ENCODE data around the gene SLC25A25. TPM values are rescaled to one million over a fixed set of nuclear protein-coding genes. Genes with fewer than 3 reads are reported as not detected.

Gene SLC25A25
- total RNA-seq = 29.4 and 34.2 TPM in 2 replicates

GRCh38 chr9:128067645-128068385, at the start of gene SLC25A25:
SLC25A25 (plus strand) TSS chr9:128068232; CDS start chr9:128068320, 88 bp downstream.

DNA sequence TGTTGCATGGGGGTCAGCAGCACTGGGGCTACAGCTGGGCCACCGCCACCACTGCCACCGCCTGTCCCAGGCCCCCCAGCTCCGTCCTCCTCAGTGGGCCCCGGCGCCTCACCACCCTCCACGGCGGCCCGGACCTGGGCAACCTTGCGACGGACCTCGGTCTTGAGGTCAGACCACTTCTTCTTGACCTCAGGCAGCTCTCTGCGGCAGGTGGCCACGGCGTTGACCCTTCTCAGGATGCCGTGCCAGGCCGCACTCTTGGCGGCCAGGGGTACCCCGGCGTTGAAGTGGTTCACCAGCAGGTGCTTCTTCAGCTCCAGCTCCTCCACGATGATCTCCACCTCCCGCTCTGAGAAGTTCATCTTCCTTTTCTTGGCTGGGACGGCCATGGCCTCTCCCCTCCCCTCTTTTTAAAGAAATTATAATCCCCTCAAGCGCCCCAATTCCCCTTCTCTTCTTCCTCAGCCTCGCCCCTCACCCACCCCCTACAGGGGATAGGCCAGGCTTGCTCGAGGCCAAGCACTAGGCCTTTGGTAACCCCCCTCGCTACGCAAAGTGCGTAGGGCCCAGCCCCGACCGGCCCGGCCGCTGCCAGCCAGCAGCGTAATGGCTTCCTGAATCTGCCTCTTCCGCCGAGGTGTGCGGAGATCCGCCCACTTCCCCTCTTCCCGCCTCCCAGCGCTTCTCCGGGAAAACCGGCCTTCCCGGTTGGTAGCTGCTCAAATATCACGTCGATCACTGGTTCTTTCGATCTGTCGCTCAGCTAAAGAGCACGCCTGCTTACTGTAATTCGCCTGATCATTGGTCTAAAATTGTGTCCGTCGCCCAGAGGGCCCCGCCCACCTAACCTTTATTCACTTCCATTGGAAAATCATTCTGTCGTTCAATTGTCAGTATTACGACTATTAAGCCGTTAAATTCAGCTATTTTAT, 1.1 kb upstream of the SLC25A25 start, which contains the start of gene NAIF1:
NAIF1 (minus strand) TSS at position 608 of the 932 bp plus-strand sequence; CDS start at position 389, 219 bp downstream.

GRCh38 chr9:128127568-128127989, 59.5 kb downstream of the SLC25A25 start, which contains the start of gene PTGES2:
PTGES2 (minus strand) TSS chr9:128127729; CDS start chr9:128127717, 12 bp downstream.

GRCh38 chr9:128149001-128149701, 81.1 kb downstream of the SLC25A25 start, which contains the start of gene LCN2:
LCN2 (plus strand) TSS chr9:128149453; CDS start chr9:128149526, 73 bp downstream.

Other genes starting within 250 kb of the SLC25A25 start
- gene ENG, start 213.6 kb upstream of the SLC25A25 start, total RNA-seq = 0.34 and 2.3 TPM in 2 replicates
- gene AK1, start 190.6 kb upstream of the SLC25A25 start, total RNA-seq = 20.5 and 33.5 TPM in 2 replicates
- 14.0 and 21.5 TPM in 2 replicates for gene ST6GALNAC6, start 168.6 kb upstream of the SLC25A25 start, total RNA-seq
- gene ST6GALNAC4, start 151.2 kb upstream of the SLC25A25 start, total RNA-seq = 25.3 and 42.9 TPM in 2 replicates
- gene PIP5KL1, start 137.5 kb upstream of the SLC25A25 start, total RNA-seq = 4.1 and 4.3 TPM in 2 replicates
- gene DPM2, start 130.4 kb upstream of the SLC25A25 start, total RNA-seq = 13.7 and 16.2 TPM in 2 replicates
- 9.9 and 93.0 TPM in 2 replicates for gene EEIG1, start 87.2 kb upstream of the SLC25A25 start, total RNA-seq
- gene NAIF1, start 912 bp upstream of the SLC25A25 start, total RNA-seq = 12.5 and 14.0 TPM in 2 replicates
- gene PTGES2, start 59.5 kb downstream of the SLC25A25 start, total RNA-seq = 88.5 and 116 TPM in 2 replicates
- 49.6 and 128 TPM in 2 replicates for gene LCN2, start 81.2 kb downstream of the SLC25A25 start, total RNA-seq
- gene BBLN, start 92.0 kb downstream of the SLC25A25 start, total RNA-seq = 21.9 and 31.3 TPM in 2 replicates
- 21.9 and 67.6 TPM in 2 replicates for gene CIZ1, start 123.3 kb downstream of the SLC25A25 start, total RNA-seq
- 0.34 and 2.6 TPM in 2 replicates for gene DNM1, start 135.1 kb downstream of the SLC25A25 start, total RNA-seq
- 68.3 and 84.8 TPM in 2 replicates for gene GOLGA2, start 207.8 kb downstream of the SLC25A25 start, total RNA-seq
- 25.0 and 48.9 TPM in 2 replicates for gene SWI5, start 208.0 kb downstream of the SLC25A25 start, total RNA-seq